ENCODE results near the gene CDC25A.

CDC25A gene

DNA sequence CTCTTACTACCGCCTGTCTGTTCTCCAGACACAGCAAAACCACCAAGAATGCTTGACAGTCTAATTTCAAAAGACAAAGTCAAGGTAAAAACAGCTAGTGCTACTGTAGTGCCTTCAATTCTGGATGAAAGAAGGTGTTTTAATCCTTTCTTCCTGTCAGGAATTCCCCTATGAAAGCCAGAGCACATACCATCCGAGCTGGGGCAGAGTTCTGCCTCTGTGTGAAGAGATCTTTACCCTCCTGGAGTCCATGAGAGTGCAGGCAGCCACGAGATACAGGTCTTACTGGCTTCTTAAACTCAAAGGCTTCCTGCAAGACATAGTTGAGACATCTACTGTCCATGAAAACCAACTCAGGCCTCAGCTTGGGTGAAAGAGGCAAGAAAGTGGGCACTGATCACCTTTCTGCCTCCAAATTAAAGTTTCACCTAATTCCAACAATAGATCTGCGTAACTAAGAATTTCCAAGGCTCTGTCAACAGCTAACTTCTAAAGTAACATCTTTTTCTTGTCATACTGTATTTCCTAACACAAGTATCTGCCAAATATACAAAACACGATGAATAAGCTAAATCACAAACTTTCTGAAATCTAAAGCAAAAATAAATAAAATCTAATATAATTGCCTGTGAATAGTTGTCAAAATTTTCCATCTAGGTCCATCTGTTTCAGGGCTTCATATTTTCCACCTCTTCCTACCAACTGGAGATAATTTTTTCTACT lies 7.5 kb downstream of the CDC25A start:
- Histone ChIP-seq H3K27ac (ENCODE audit: low read depth, low read length, poor library complexity, severe bottlenecking) (no peak overlapping the region), H3K4me2 (ENCODE audit: low read length) (no peak overlapping the region), H2AFZ (ENCODE audit: low read length) (no peak overlapping the region), H3K9me3 (ENCODE audit: low read length) (no peaks in the 10 kb centered on the region), H3K9ac (ENCODE audit: low read length) (no peak overlapping the region), H3K9me2 (ENCODE audit: low read depth, low read length) (no peaks in the 10 kb centered on the region), H3F3A (ENCODE audit: insufficient read depth, low read length) (no peaks in the 10 kb centered on the region), H4K20me1 (ENCODE audit: insufficient read depth, low read length) (no peaks in the 10 kb centered on the region), H3K4me1 (ENCODE audit: insufficient read depth, low read length, severe bottlenecking) (peaks cover 3% of the 10 kb centered on the region), H3K79me2 (ENCODE audit: insufficient read depth, low read length) (no peaks in the 10 kb centered on the region), H3K4me3 (ENCODE audit: low read depth, low read length, poor library complexity, severe bottlenecking) (no peak overlapping the region), H3K27me3 (ENCODE audit: insufficient read depth, low read length) (no peaks in the 10 kb centered on the region), H3K36me3 (ENCODE audit: insufficient read depth, low read length) (peaks cover 99% of the 10 kb centered on the region)
- no peak for TF ChIP-seq EZH2 (IDR thresholded peaks at IDR 0.05; ENCODE audit: borderline replicate concordance, low read length)
- TF ChIP-seq, protein P1, sequence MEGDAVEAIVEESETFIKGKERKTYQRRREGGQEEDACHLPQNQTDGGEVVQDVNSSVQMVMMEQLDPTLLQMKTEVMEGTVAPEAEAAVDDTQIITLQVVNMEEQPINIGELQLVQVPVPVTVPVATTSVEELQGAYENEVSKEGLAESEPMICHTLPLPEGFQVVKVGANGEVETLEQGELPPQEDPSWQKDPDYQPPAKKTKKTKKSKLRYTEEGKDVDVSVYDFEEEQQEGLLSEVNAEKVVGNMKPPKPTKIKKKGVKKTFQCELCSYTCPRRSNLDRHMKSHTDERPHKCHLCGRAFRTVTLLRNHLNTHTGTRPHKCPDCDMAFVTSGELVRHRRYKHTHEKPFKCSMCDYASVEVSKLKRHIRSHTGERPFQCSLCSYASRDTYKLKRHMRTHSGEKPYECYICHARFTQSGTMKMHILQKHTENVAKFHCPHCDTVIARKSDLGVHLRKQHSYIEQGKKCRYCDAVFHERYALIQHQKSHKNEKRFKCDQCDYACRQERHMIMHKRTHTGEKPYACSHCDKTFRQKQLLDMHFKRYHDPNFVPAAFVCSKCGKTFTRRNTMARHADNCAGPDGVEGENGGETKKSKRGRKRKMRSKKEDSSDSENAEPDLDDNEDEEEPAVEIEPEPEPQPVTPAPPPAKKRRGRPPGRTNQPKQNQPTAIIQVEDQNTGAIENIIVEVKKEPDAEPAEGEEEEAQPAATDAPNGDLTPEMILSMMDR (IDR thresholded peaks at IDR 0.05; ENCODE audit: low read length), result no peak

DNA sequence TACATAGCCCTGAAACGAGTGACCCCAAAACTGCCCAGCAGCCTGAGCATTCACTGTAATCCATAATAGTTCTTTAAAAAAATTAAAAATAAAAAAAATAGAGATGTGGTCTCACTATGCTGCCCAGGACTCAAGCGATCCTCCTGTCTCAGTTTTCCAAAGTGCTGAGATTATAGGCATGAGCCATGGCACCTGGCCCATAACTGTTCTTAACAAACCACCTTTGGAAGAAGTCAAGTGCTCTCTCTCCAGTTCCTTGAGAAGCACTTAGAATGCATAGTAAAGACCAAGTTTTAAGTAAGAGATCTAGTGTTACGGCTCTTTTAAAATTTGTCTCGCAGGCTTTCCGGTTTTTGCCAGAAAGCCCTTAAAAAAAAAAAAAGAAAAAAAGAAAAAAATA lies 8.2 kb downstream of the CDC25A start:
- Histone ChIP-seq H3K36me3 (ENCODE audit: insufficient read depth, low read length) (peaks cover 99% of the 10 kb centered on the region), H3K79me2 (ENCODE audit: insufficient read depth, low read length) (no peaks in the 10 kb centered on the region), H3K4me2 (ENCODE audit: low read length) (no peak overlapping the region), H3K27ac (ENCODE audit: low read depth, low read length, poor library complexity, severe bottlenecking) (no peak overlapping the region), H3K9me3 (ENCODE audit: low read length) (no peaks in the 10 kb centered on the region), H3K27me3 (ENCODE audit: insufficient read depth, low read length) (no peaks in the 10 kb centered on the region), H3K4me1 (ENCODE audit: insufficient read depth, low read length, severe bottlenecking) (no peaks in the 10 kb centered on the region), H3F3A (ENCODE audit: insufficient read depth, low read length) (no peaks in the 10 kb centered on the region), H3K9ac (ENCODE audit: low read length) (no peak overlapping the region), H3K9me2 (ENCODE audit: low read depth, low read length) (no peaks in the 10 kb centered on the region), H4K20me1 (ENCODE audit: insufficient read depth, low read length) (no peaks in the 10 kb centered on the region), H3K4me3 (ENCODE audit: low read depth, low read length, poor library complexity, severe bottlenecking) (no peak overlapping the region), H2AFZ (ENCODE audit: low read length) (no peak overlapping the region)
- TF ChIP-seq, protein P1 (IDR thresholded peaks at IDR 0.05; ENCODE audit: low read length), result no peak
- TF ChIP-seq EZH2 (IDR thresholded peaks at IDR 0.05; ENCODE audit: borderline replicate concordance, low read length), result no peak

DNA sequence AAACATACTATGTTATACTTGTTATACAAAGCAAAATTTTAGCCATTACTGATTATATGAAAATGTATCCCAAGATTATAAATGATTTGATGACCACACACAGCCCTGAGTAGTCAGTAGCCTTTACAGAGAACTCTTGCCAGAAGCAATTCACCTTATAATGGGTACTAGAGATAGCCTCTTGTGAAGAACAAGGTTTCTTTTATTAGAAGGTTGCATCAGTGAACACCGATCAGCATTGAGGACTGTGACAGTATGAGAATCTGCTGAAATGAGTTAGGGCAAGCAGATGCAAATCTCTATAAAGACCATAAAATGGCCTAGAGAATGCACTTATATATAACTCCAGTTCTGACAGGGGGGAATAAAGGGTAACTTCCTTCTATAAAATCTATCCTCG lies 10.1 kb downstream of the CDC25A start:
- Histone ChIP-seq H3K9me3 (ENCODE audit: low read length) (no peaks in the 10 kb centered on the region), H3K4me3 (ENCODE audit: low read depth, low read length, poor library complexity, severe bottlenecking) (no peak overlapping the region), H3K27ac (ENCODE audit: low read depth, low read length, poor library complexity, severe bottlenecking) (no peak overlapping the region), H3K9ac (ENCODE audit: low read length) (no peak overlapping the region), H3K4me1 (ENCODE audit: insufficient read depth, low read length, severe bottlenecking) (no peaks in the 10 kb centered on the region), H3K4me2 (ENCODE audit: low read length) (no peak overlapping the region), H3K79me2 (ENCODE audit: insufficient read depth, low read length) (no peaks in the 10 kb centered on the region), H3K9me2 (ENCODE audit: low read depth, low read length) (no peaks in the 10 kb centered on the region), H3K27me3 (ENCODE audit: insufficient read depth, low read length) (no peaks in the 10 kb centered on the region), H3F3A (ENCODE audit: insufficient read depth, low read length) (no peaks in the 10 kb centered on the region), H2AFZ (ENCODE audit: low read length) (no peak overlapping the region), H4K20me1 (ENCODE audit: insufficient read depth, low read length) (no peaks in the 10 kb centered on the region), H3K36me3 (ENCODE audit: insufficient read depth, low read length) (peaks cover 99% of the 10 kb centered on the region)
- TF ChIP-seq EZH2 (IDR thresholded peaks at IDR 0.05; ENCODE audit: borderline replicate concordance, low read length), result no peak
- TF ChIP-seq, protein P1 (IDR thresholded peaks at IDR 0.05; ENCODE audit: low read length), result no peak
